ENCODE data around the gene PPP1R14D. TPM values are rescaled to one million over a fixed set of nuclear protein-coding genes. Genes with fewer than 3 reads are reported as not detected.

The PPP1R14D gene
- total RNA-seq, 1 donor from 2014 or later, result not detected

DNA sequence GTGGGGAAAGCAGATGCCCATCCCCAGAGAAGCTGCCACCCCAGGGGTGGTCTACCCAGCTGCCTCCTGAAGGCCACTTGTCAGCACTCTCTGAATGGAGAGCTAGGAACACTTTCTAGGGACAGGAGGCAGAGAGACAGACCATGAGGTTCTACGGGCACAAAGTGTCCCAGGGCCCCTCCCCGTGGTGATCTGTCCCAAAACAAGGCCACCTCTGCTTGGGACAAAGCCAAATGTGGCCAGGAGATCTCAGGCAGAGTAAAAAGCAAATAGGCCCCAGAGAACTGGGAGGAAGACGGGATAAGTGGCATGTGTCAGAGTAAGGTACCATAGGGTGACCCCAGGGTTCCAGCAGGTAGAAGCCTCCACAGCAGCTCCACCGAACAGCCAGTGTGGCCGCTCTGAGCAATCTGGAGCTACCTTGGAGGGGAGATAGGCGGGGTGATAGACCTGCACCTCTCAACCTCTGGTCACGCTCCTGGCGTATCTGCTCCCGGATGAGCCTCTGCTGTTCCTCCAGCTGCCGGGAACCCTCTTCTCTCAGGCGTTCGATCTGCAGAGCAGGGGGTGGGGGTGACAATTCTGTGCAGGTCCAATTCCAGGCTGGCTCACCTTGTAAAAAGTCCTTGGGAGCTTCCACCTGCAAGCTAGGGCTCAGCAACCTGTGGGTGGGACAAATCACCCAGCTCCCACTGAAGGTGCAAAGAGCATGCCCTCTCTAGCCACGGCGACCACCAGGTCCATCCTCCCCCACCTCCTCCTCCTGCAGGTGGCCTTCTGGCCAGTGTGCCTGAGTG is 52.6 kb downstream of the PPP1R14D start:
- no peak for TF ChIP-seq CTCF (conservative IDR thresholded peaks at IDR 0.05; ENCODE audit: low read depth, low read length)
- DNase-seq (ENCODE audit: low read depth), result no peak
- H3K4me3 ChIP-seq (ENCODE audit: low read depth, low read length), result no peak overlapping the region

DNA sequence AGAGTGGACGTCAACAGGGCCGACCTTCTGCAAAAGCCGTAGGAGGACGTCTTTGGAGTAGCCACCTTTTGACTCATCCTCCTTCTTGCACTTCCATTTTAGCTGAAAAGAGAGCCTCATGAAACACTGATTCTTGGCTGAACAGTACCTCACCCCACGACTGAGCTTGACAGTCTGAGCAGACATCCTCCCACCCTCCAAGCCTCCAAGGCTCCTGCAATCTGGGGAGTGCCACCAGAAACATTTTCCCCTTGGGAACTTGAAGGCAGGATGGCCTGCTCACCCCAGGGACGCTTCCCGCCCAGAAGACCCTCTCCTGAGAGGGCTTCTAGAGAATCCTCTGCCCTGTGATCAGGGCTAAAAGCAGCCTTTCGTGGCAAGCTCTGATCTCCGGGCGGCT is 53.5 kb downstream of the PPP1R14D start:
- no peak overlapping the region for H3K4me3 ChIP-seq (ENCODE audit: low read depth, low read length)
- no peak for TF ChIP-seq CTCF (conservative IDR thresholded peaks at IDR 0.05; ENCODE audit: low read depth, low read length)
- DNase-seq (ENCODE audit: low read depth), result no peak

GRCh38 chr15:40773902-40774301 is 54.6 kb downstream of the PPP1R14D start:
- no peak for TF ChIP-seq CTCF (conservative IDR thresholded peaks at IDR 0.05; ENCODE audit: low read depth, low read length)
- DNase-seq (ENCODE audit: low read depth), result no peak
- no peak overlapping the region for H3K4me3 ChIP-seq (ENCODE audit: low read depth, low read length)

GRCh38 chr15:40773496-40773895 is 55.0 kb downstream of the PPP1R14D start:
- DNase-seq (ENCODE audit: low read depth), result no peak
- no peak overlapping the region for H3K4me3 ChIP-seq (ENCODE audit: low read depth, low read length)
- TF ChIP-seq CTCF (conservative IDR thresholded peaks at IDR 0.05; ENCODE audit: low read depth, low read length), result no peak

DNA sequence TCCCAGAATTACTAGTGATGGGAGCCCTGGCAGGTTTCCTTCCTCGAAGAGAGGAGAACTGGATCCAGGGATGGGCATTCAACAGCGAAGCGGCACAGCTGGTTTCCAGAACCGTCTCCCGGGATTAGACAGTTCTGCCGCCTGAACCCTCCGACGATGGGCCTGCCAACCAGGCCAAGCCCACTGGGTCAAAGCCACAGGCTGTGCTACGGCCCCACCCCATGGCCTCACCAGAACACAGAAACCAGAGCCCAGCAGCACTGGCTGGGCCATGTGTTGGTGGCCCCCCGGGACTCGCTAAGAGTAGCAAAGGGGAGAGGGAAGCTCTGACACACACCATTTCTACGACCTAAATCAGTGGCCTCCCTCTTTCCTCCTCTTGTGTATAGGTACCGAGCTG is 56.5 kb downstream of the PPP1R14D start:
- no peak for TF ChIP-seq CTCF (conservative IDR thresholded peaks at IDR 0.05; ENCODE audit: low read depth, low read length)
- DNase-seq (ENCODE audit: low read depth), result no peak
- H3K4me3 ChIP-seq (ENCODE audit: low read depth, low read length), result no peak overlapping the region

GRCh38 chr15:40771242-40771641 is 57.3 kb downstream of the PPP1R14D start:
- no peak for TF ChIP-seq CTCF (conservative IDR thresholded peaks at IDR 0.05; ENCODE audit: low read depth, low read length)
- H3K4me3 ChIP-seq (ENCODE audit: low read depth, low read length), result no peak overlapping the region
- no peak for DNase-seq (ENCODE audit: low read depth)

- H3K4me3 ChIP-seq (ENCODE audit: low read depth, low read length), result peak overlapping the region; percentile 1
- DNase-seq (ENCODE audit: low read depth), result no peak
- TF ChIP-seq CTCF (conservative IDR thresholded peaks at IDR 0.05; ENCODE audit: low read depth, low read length), result no peak
Measured at GRCh38 chr15:40770147-40770721, 58.3 kb downstream of the PPP1R14D start.

Data from epithelial cell of proximal tubule (primary cell).